ENCODE results near the gene GNG8.

GNG8 gene

GRCh38 chr19:46602392-46603194, 33.4 kb downstream of the GNG8 start:
- DNase-seq (ENCODE audit: low read depth in 2 of 2), result peak in 1 of 2 donors; percentile 56

DNA sequence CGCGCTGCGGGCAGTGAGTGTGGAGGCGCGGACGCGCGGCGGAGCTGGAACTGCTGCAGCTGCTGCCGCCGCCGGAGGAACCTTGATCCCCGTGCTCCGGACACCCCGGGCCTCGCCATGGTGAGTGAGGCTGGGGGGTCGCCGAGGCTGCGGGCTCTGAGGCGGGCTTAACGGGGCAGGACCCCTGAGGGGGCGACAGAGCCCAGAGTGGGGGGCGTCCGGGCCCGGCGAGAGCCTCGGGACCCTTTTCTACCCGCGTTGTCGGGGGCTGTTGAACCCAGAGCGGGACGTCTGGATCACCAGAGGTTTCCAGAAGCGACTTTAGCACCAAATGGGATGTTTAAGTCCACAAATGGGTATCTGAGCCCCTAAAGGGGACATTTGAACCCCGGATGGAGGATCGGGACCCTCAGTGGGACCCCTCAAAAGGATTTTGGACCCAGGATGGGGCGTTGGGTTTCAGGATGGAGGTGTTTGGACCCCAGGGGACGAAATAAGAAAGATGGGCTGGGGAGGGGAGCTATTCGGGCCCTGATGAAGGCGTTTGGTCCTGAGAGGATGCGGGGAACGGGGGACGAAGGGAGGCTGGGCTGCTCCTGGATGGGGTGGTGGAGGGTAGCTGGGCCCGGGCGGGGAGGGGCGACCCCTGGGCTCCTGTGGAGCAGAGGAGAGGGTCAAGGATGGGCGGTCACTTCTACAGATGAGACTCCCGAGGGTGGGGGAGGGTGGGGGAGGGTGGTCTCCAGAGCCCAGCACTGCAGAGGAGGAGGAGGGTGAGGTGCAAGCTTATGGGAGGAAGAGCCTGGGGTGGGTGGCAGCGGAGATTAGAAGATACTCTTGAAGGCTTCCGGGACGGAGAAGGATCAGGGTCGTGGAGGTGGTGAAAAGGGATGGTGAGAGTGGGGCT, 34.4 kb downstream of the GNG8 start, which contains the start of gene CALM3:
Gene CALM3, plus strand, starts transcription at position 13 of the 907 bp plus-strand sequence. Its CDS starts 105 bp downstream, at position 118.
- no peak for DNase-seq (ENCODE audit: low read depth in 2 of 2)

DNA sequence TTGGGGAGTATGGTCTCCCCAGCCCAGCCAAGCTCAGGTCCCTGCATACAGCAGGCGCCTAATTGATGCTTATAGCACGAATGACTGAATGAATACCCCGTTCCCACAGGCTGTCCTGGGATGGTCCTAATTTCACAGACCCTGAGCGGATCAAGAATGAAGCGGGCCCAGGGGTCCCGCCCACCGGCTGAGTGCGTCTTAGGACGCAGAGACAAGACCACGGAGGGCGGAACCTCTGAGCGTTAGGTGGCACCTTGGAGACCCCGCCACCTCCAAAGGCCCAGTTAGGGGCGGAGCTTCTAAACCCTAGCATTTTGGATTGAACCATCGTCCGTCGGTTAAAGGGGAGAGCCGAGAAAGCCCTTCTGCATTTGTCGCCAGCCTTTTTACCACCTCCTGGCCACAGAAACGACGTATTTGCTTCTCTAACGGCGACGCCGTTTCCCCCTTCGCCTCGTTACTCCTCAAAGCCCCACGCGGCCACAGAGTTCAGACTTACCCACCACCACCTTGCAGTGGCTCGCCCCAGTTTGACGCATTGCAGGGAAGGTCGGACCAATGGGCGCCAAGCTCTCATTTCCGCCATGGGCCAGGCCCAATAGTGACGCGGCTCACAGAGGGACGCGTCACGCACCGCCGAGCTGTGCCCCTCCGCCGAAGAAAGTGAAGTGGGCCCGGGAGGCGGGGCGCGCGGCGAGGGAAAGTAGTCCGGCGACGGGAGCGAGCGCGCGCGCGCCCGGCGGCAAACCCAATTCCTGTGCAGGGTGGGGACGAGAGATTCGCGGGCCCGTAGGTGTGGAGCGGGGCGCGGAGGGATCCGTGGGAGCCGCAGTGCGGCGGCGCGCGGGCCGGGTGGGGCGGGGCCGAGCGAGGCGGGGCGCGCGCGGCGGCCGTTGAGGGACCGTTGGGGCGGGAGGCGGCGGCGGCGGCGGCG, 35.4 kb downstream of the GNG8 start:
- DNase-seq (ENCODE audit: low read depth in 2 of 2), result peak; percentile 93 to 94

GRCh38 chr19:46599716-46600373, 36.2 kb downstream of the GNG8 start:
- DNase-seq (ENCODE audit: low read depth in 2 of 2), result no peak

DNA sequence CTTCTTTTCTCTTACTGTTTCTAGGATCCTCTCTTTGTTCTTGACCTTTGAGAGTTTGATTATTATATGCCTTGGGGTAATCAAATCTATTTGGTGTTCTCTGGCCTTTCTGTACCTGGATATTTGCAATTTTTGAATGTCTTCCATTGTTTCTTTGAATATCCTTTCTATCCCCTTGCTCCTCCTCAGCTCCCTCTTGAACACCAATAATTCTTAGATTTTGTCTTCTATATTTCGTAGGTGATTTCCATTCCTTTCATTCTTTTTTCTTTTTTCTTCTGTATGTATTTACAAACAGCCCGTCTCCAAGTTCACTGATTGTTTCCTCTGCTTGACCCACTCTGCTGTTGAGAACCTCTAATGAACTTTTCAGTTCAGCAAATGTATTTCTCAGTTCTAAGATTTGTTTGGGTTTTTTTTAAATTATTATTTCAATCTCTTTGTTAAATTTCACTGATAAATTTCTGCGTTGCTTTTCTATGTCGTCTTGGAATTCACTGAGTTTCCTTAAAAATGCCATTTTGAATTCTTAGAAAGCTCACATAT, 37.6 kb downstream of the GNG8 start:
- no peak for DNase-seq (ENCODE audit: low read depth in 2 of 2)

- no peak for DNase-seq (ENCODE audit: low read depth in 2 of 2)
Measured at GRCh38 chr19:46596008-46596407, 40.0 kb downstream of the GNG8 start.

GRCh38 chr19:46591870-46592269, 44.1 kb downstream of the GNG8 start:
- DNase-seq (ENCODE audit: low read depth in 2 of 2), result no peak

- DNase-seq (ENCODE audit: low read depth in 2 of 2), result no peak
Measured at GRCh38 chr19:46591254-46591653, 44.7 kb downstream of the GNG8 start.

- no peak for DNase-seq (ENCODE audit: low read depth in 2 of 2)
Measured at GRCh38 chr19:46587861-46588260, 48.1 kb downstream of the GNG8 start.

DNA sequence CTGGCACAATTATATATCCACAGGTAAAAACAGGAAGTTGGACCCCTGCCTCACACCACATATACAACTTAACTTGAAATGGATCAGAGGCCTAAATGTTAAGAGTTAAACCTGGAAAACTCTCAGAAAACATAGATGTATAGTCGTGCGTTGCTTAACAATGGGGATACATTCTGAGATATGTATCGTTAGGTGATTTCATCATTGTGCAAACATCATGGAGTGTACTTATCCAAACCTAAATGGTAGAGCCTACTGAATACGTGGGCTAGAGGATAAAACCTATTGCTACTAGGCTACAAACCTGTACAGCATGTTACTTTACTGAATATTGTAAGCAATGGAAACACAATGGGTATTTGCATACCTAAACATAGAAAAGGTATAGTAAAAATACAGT, 49.7 kb downstream of the GNG8 start:
- DNase-seq (ENCODE audit: low read depth in 2 of 2), result no peak

DNA sequence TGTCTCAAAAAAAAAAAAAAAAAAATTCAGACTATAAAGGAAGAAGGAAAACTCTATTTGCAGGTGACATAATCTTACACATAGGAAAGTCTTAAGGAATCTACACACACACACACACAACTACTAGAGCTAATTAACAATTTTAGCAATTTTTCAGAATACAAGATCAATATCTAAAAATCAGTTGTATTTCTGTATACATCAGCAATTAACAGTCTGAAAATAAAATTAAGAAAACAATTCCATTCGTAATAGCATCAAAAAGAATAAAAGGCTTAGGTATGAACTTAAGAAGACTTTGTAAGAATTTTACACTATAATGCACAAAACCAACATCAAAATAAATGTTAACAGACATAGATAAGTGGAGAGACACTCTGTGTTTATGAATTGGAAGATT, 50.5 kb downstream of the GNG8 start:
- no peak for DNase-seq (ENCODE audit: low read depth in 2 of 2)
